Activated CD4-positive, alpha-beta T cell treated with anti-CD3 and anti-CD28 coated beads, Interleukin-10, Interleukin-2, amounts not matched to agents 100 ng/mL and 50 ng/mL, durations not matched to agents 16 hours and 8 hours (primary cell): Measurements from ENCODE around the gene DCTN1.

Experiments used
- DNase-seq: peaks from one replicate; pipeline ENCODE4 v3.0.0-alpha.2; 2020

The DCTN1 gene

GRCh38 chr2:74316627-74317295, 63.4 kb downstream of the DCTN1 start:
- DNase-seq, result no peak

GRCh38 chr2:74314107-74314506, 66.0 kb downstream of the DCTN1 start:
- no peak for DNase-seq

GRCh38 chr2:74313497-74313896, 66.6 kb downstream of the DCTN1 start:
- DNase-seq, result no peak

- no peak for DNase-seq
These were observed 67.2 kb downstream of the DCTN1 start for GRCh38 chr2:74312913-74313312.
